ENCODE data around the gene FAM118A.
A peak's percentile ranks its signal among the peaks of the same experiment; 100 is the strongest.
"Not testable (repeated sequence)": the region's sequence is repeated elsewhere in the genome, so short reads cannot be mapped to it uniquely, and the experiment has no call there.

Gene FAM118A

GRCh38 chr22:45273452-45274075, 36.2 kb upstream of the FAM118A start:
- no peaks in the 10 kb centered on the region for H3K9me3 ChIP-seq (ENCODE audit: control extremely low read depth in 1 of 5, control insufficient read depth in 4 of 5, insufficient read depth in 2 of 5, low read depth in 1 of 5, low read length in 4 of 5)
- ChIA-PET CTCF (no interaction called here), POLR2A (interaction anchor here (0.6 kb wide), 1 partner anchor 9 kb away, joined by 8 read pairs; no protein-coding TSS in a partner anchor)
- no peak overlapping the region for H3K27ac ChIP-seq (ENCODE audit: insufficient read depth in 1 of 2, low read depth in 1 of 2, low read length in 2 of 2, poor library complexity in 1 of 2, severe bottlenecking in 2 of 2)
- WGBS (ENCODE audit: insufficient coverage): 91% methylated on average over 14 of the region's 15 CpGs
- no peaks in the 10 kb centered on the region for H3K36me3 ChIP-seq (ENCODE audit: control insufficient read depth in 4 of 4, insufficient read depth in 4 of 4, low read length in 3 of 4)
- peaks cover 0 to 12% (median 10%) of the 10 kb centered on the region in 4 experiments for H3K4me1 ChIP-seq (ENCODE audit: control extremely low read depth in 1 of 4, control insufficient read depth in 4 of 4, insufficient read depth in 4 of 4, low read length in 3 of 4)
- no peak for DNase-seq
- H3K4me3 ChIP-seq (ENCODE audit: control insufficient read depth in 1 of 7, extremely low read depth in 1 of 7, insufficient read depth in 4 of 7, low read depth in 2 of 7, low read length in 6 of 7): no peak overlapping the region
- H3K27me3 ChIP-seq (replicated peaks in 2 of 5; ENCODE audit: control insufficient read depth in 4 of 5, insufficient read depth in 5 of 5, low read length in 4 of 5): peaks cover 0 to 17% (median 7%) of the 10 kb centered on the region in 5 experiments

- WGBS (ENCODE audit: insufficient coverage): over 99% methylated on average over 12 of the region's 12 CpGs
- peaks cover 0 to under 1% (median 0%) of the 10 kb centered on the region in 5 experiments for H3K27me3 ChIP-seq (replicated peaks in 2 of 5; ENCODE audit: control insufficient read depth in 4 of 5, insufficient read depth in 5 of 5, low read length in 4 of 5)
- no peak overlapping the region for H3K27ac ChIP-seq (ENCODE audit: insufficient read depth in 1 of 2, low read depth in 1 of 2, low read length in 2 of 2, poor library complexity in 1 of 2, severe bottlenecking in 2 of 2)
- ChIA-PET CTCF (no interaction called here), POLR2A (interaction anchor here (0.5 kb wide), 1 partner anchor 62 kb away, joined by 3 read pairs; no protein-coding TSS in a partner anchor)
- no peak overlapping the region for H3K4me3 ChIP-seq (ENCODE audit: control insufficient read depth in 1 of 7, extremely low read depth in 1 of 7, insufficient read depth in 4 of 7, low read depth in 2 of 7, low read length in 6 of 7)
- H3K9me3 ChIP-seq (ENCODE audit: control extremely low read depth in 1 of 5, control insufficient read depth in 4 of 5, insufficient read depth in 2 of 5, low read depth in 1 of 5, low read length in 4 of 5): no peaks in the 10 kb centered on the region
- no peaks in the 10 kb centered on the region for H3K36me3 ChIP-seq (ENCODE audit: control insufficient read depth in 4 of 4, insufficient read depth in 4 of 4, low read length in 3 of 4)
- no peak for DNase-seq
- peaks cover 0 to 10% (median 8%) of the 10 kb centered on the region in 4 experiments for H3K4me1 ChIP-seq (ENCODE audit: control extremely low read depth in 1 of 4, control insufficient read depth in 4 of 4, insufficient read depth in 4 of 4, low read length in 3 of 4)
Observed at GRCh38 chr22:45276507-45277105, 33.1 kb upstream of the FAM118A start.

- H3K36me3 ChIP-seq (ENCODE audit: control insufficient read depth in 4 of 4, insufficient read depth in 4 of 4, low read length in 3 of 4); H3K4me3 ChIP-seq (ENCODE audit: control insufficient read depth in 1 of 7, extremely low read depth in 1 of 7, insufficient read depth in 4 of 7, low read depth in 2 of 7, low read length in 6 of 7); POLR2A ChIA-PET; H3K27ac ChIP-seq (ENCODE audit: insufficient read depth in 1 of 2, low read depth in 1 of 2, low read length in 2 of 2, poor library complexity in 1 of 2, severe bottlenecking in 2 of 2); H3K4me1 ChIP-seq (ENCODE audit: control extremely low read depth in 1 of 4, control insufficient read depth in 4 of 4, insufficient read depth in 4 of 4, low read length in 3 of 4); H3K9me3 ChIP-seq (ENCODE audit: control extremely low read depth in 1 of 5, control insufficient read depth in 4 of 5, insufficient read depth in 2 of 5, low read depth in 1 of 5, low read length in 4 of 5); DNase-seq; H3K27me3 ChIP-seq (replicated peaks in 2 of 5; ENCODE audit: control insufficient read depth in 4 of 5, insufficient read depth in 5 of 5, low read length in 4 of 5): not testable (repeated sequence)
- WGBS (ENCODE audit: insufficient coverage): 91% methylated on average over 6 of the region's 7 CpGs
- CTCF ChIA-PET: interaction anchor here (0.6 kb wide), 1 partner anchor 461 kb away, joined by 3 read pairs; no protein-coding TSS in a partner anchor
Observed at GRCh38 chr22:45277720-45278119, 32.0 kb upstream of the FAM118A start.

GRCh38 chr22:45278125-45278524, 31.6 kb upstream of the FAM118A start:
- WGBS (ENCODE audit: insufficient coverage): 96% methylated on average over 7 of the region's 9 CpGs
- peaks cover 0 to 4% (median 0%) of the 10 kb centered on the region in 5 experiments for H3K27me3 ChIP-seq (replicated peaks in 2 of 5; ENCODE audit: control insufficient read depth in 4 of 5, insufficient read depth in 5 of 5, low read length in 4 of 5)
- H3K27ac ChIP-seq (ENCODE audit: insufficient read depth in 1 of 2, low read depth in 1 of 2, low read length in 2 of 2, poor library complexity in 1 of 2, severe bottlenecking in 2 of 2): no peak overlapping the region
- peaks cover 0 to 10% (median 8%) of the 10 kb centered on the region in 4 experiments for H3K4me1 ChIP-seq (ENCODE audit: control extremely low read depth in 1 of 4, control insufficient read depth in 4 of 4, insufficient read depth in 4 of 4, low read length in 3 of 4)
- no peak for DNase-seq
- no peaks in the 10 kb centered on the region for H3K9me3 ChIP-seq (ENCODE audit: control extremely low read depth in 1 of 5, control insufficient read depth in 4 of 5, insufficient read depth in 2 of 5, low read depth in 1 of 5, low read length in 4 of 5)
- ChIA-PET POLR2A (no interaction called here), CTCF (no interaction called here)
- no peak overlapping the region for H3K4me3 ChIP-seq (ENCODE audit: control insufficient read depth in 1 of 7, extremely low read depth in 1 of 7, insufficient read depth in 4 of 7, low read depth in 2 of 7, low read length in 6 of 7)
- H3K36me3 ChIP-seq (ENCODE audit: control insufficient read depth in 4 of 4, insufficient read depth in 4 of 4, low read length in 3 of 4): no peaks in the 10 kb centered on the region

- H3K27me3 ChIP-seq (replicated peaks in 2 of 5; ENCODE audit: control insufficient read depth in 4 of 5, insufficient read depth in 5 of 5, low read length in 4 of 5): peaks cover 0 to 17% (median 10%) of the 10 kb centered on the region in 5 experiments
- peaks cover 0 to 19% (median 16%) of the 10 kb centered on the region in 4 experiments for H3K4me1 ChIP-seq (ENCODE audit: control extremely low read depth in 1 of 4, control insufficient read depth in 4 of 4, insufficient read depth in 4 of 4, low read length in 3 of 4)
- H3K36me3 ChIP-seq (ENCODE audit: control insufficient read depth in 4 of 4, insufficient read depth in 4 of 4, low read length in 3 of 4): no peaks in the 10 kb centered on the region
- no peak overlapping the region for H3K27ac ChIP-seq (ENCODE audit: insufficient read depth in 1 of 2, low read depth in 1 of 2, low read length in 2 of 2, poor library complexity in 1 of 2, severe bottlenecking in 2 of 2)
- H3K4me3 ChIP-seq (ENCODE audit: control insufficient read depth in 1 of 7, extremely low read depth in 1 of 7, insufficient read depth in 4 of 7, low read depth in 2 of 7, low read length in 6 of 7): no peak overlapping the region
- CTCF ChIA-PET: no interaction called here
- WGBS (ENCODE audit: insufficient coverage): 83% methylated on average over 2 of the region's 3 CpGs
- no peak for DNase-seq
- POLR2A ChIA-PET: no interaction called here
- H3K9me3 ChIP-seq (ENCODE audit: control extremely low read depth in 1 of 5, control insufficient read depth in 4 of 5, insufficient read depth in 2 of 5, low read depth in 1 of 5, low read length in 4 of 5): no peaks in the 10 kb centered on the region
Observed at GRCh38 chr22:45280587-45280980, 29.1 kb upstream of the FAM118A start.

- no peaks in the 10 kb centered on the region for H3K9me3 ChIP-seq (ENCODE audit: control extremely low read depth in 1 of 5, control insufficient read depth in 4 of 5, insufficient read depth in 2 of 5, low read depth in 1 of 5, low read length in 4 of 5)
- no peak overlapping the region for H3K27ac ChIP-seq (ENCODE audit: insufficient read depth in 1 of 2, low read depth in 1 of 2, low read length in 2 of 2, poor library complexity in 1 of 2, severe bottlenecking in 2 of 2)
- H3K27me3 ChIP-seq (replicated peaks in 2 of 5; ENCODE audit: control insufficient read depth in 4 of 5, insufficient read depth in 5 of 5, low read length in 4 of 5): peaks cover 0 to 21% (median 10%) of the 10 kb centered on the region in 5 experiments
- 100% methylated on average over 2 of the region's 3 CpGs for WGBS (ENCODE audit: insufficient coverage)
- no peak for DNase-seq
- POLR2A ChIA-PET: no interaction called here
- CTCF ChIA-PET: interaction anchor here (1.8 kb wide), 1 partner anchor 9 kb away, joined by 5 read pairs; no protein-coding TSS in a partner anchor
- H3K4me1 ChIP-seq (ENCODE audit: control extremely low read depth in 1 of 4, control insufficient read depth in 4 of 4, insufficient read depth in 4 of 4, low read length in 3 of 4): peaks cover 0 to 19% (median 16%) of the 10 kb centered on the region in 4 experiments
- no peak overlapping the region for H3K4me3 ChIP-seq (ENCODE audit: control insufficient read depth in 1 of 7, extremely low read depth in 1 of 7, insufficient read depth in 4 of 7, low read depth in 2 of 7, low read length in 6 of 7)
- no peaks in the 10 kb centered on the region for H3K36me3 ChIP-seq (ENCODE audit: control insufficient read depth in 4 of 4, insufficient read depth in 4 of 4, low read length in 3 of 4)
Observed at GRCh38 chr22:45281010-45281409, 28.7 kb upstream of the FAM118A start.

GRCh38 chr22:45284705-45285262, 24.9 kb upstream of the FAM118A start, which contains the start of gene UPK3A:
TSS of gene UPK3A (plus strand) at chr22:45284949. CDS start at chr22:45285014, 65 bp downstream.
- Histone ChIP-seq H3K4me1 (ENCODE audit: control extremely low read depth in 1 of 4, control insufficient read depth in 4 of 4, insufficient read depth in 4 of 4, low read length in 3 of 4) (peaks cover 0 to 18% (median 16%) of the 10 kb centered on the region in 4 experiments), H3K27me3 (replicated peaks in 2 of 5; ENCODE audit: control insufficient read depth in 4 of 5, insufficient read depth in 5 of 5, low read length in 4 of 5) (peaks cover 0 to 21% (median 13%) of the 10 kb centered on the region in 5 experiments), H3K9me3 (ENCODE audit: control extremely low read depth in 1 of 5, control insufficient read depth in 4 of 5, insufficient read depth in 2 of 5, low read depth in 1 of 5, low read length in 4 of 5) (no peaks in the 10 kb centered on the region), H3K27ac (ENCODE audit: insufficient read depth in 1 of 2, low read depth in 1 of 2, low read length in 2 of 2, poor library complexity in 1 of 2, severe bottlenecking in 2 of 2) (no peak within 1 kb of the TSS), H3K4me3 (ENCODE audit: control insufficient read depth in 1 of 7, extremely low read depth in 1 of 7, insufficient read depth in 4 of 7, low read depth in 2 of 7, low read length in 6 of 7) (peak within 1 kb of the TSS in 3 of 7 experiments; percentile 40 to 57 (median 48)), H3K36me3 (ENCODE audit: control insufficient read depth in 4 of 4, insufficient read depth in 4 of 4, low read length in 3 of 4) (no peaks in the 10 kb centered on the region)
- CTCF ChIA-PET: interaction anchor here (1.5 to 1.9 kb wide), 2 partner anchors 14 to 22 kb away, joined by 5 read pairs; no protein-coding TSS in a partner anchor
- POLR2A ChIA-PET: no interaction called here
- DNase-seq: peak in 2 of 3 donors; percentile 71 to 76
- WGBS (ENCODE audit: insufficient coverage): 4% methylated on average over 34 of the region's 46 CpGs
